HL-60/S4 treated with phorbol 12-myristate 13-acetate at 8.2 ng/mL for 4 days and 3 days (cell line): ENCODE results near the gene NDFIP1.

Experiments
- in situ Hi-C: fragments of 300-500 bp; cut with MboI; formaldehyde crosslinking; loops from 2 replicates; pipeline ENCODE4 v1.15.0; 2022; ENCODE audit warnings: low sequenced_read_pairs

Gene NDFIP1

DNA sequence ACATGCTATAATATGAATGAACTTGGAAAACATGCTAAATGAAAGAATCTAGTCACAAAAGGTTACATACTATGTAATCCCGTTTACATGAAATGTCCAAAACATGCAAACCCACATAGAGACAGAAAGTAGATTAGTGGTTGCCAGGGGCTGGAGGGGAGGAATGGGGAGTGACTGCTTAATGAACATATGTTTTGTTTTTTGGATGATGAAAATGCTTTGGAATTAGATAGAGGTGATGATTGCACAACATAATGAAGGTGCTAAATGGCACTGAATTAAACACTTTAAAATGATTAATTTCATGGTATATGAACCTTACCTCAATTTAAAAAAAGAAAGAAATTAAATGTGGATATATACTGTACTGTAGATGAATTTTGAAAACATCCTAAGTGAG lies 17.6 kb upstream of the NDFIP1 start:
- in situ Hi-C loops, result no loop called here

DNA sequence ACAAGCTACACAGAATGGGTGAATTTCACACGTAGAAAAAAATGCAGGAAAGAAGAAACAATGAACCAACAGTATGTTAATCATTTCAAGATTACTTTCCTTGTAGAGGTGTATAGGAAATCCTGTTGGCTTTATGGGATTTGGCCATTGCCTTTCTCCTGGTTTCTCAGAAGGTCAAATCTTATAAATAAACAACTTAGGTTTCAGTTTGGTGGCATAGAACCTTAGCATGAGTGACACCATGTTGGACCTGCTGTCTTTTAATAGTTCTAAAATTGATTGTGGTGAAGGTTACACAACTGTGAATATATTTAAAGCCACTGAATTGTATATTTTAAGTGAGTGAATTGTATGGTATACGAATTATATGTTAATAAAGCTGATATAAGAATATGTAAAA lies 16.7 kb upstream of the NDFIP1 start:
- in situ Hi-C loops, result no loop called here

DNA sequence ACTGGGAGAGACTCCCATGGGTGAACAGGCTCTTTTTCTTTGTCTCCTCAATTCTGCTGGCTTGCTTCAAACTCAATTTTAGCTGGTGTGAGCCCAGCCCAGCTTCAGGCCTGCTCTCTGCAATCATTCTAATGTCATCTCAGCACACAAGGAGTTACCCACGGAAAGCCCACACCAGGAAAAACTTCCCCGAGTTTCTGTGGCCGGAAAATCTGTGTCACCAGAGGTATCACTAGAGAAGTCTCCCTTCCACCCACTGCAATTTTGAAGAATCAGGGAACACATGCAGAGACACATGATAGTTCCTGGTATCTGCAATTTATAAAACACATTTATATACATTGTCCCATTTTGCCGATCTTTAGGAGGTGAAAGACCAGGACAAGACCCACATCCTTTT lies 13.5 kb upstream of the NDFIP1 start:
- in situ Hi-C loops, result no loop called here

DNA sequence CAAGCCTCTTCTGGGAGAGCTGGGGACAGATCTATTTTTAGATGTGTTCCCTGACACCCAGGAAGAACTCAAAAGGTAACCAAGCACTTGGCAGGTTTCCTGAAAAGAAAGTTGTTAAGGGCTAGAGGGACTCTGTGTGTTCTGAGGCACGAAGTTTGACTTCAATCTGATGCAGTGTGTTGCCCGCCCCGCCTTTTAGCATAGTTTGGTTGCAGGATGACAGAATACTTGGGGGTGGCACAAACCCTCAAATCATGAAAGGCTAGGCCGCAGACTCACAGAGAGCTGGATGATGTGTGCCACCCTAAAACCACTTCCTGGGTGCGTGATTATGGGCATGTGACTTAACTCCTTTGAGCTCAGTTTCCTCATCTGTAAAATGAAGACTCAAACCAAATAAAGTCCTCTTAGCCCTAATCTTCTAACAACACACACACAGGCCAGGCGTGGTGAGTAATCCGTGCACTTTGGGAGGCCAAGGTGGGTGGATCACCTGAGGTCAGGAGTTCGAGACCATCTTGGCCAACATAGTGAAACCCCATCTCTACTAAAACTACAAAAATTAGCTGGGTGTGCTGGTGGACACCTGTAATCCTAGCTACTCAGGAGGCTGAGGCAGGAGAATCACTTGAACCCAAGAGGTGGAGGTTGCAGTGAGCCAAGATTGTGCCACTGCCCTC lies 12.8 kb upstream of the NDFIP1 start:
- in situ Hi-C loops, result no loop called here

DNA sequence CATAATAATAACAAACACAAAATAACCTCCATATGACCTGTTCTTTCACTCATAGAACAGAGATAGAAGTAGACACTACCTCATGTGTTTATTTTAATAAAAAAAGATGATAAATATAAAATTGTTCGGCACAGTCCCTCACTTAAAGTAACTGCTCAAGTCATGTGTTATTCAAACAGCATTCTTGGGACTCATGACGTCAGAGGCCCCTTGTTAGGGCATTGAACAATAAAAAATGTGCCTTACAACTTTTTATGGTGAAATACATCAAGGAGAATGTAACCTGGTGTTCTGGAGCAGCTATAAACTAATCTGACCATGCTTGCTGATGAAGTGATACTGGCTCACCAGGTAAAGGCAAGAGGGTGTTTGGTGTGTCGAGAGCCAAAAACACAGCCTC lies 12.2 kb upstream of the NDFIP1 start:
- in situ Hi-C loops, result no loop called here

DNA sequence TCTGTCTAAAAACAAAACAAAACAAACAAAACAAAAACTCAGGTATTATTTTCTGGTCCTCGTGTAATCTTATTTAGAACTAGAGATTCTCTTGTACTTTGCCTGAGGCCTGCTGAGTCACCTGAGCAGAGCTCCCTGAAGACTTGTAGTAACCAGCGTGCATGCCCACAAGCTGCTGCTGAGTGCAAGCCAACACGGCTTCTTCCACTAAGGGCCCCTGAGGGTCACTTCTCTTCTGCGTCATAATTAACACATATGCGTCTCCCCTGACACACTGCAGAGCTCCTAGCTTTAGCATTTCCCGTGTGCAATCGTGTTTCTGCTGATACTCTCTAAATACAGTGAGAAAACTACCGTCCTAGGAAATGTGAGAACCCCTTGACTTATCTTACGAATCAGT lies 10.9 kb upstream of the NDFIP1 start:
- in situ Hi-C loops, result no loop called here

DNA sequence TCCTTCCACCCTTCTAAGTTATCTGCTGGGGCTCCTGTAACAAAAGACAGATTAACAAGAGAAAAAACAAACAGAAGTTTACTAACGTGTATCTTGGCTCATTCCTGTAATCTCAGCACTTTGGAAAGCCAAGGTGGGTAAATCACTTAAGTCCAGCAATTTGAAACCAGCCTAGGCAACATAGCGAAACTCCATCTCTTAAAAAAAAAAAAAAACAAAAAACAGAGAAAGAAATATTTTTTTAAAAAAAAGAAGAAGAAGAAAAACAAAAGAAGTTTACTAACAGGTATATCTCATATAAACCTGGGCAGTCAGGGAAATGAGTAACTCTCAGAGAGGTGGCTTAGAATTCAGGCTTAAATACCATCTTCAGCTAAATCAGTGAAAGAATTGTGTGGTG lies 10.3 kb upstream of the NDFIP1 start:
- in situ Hi-C loops, result no loop called here

DNA sequence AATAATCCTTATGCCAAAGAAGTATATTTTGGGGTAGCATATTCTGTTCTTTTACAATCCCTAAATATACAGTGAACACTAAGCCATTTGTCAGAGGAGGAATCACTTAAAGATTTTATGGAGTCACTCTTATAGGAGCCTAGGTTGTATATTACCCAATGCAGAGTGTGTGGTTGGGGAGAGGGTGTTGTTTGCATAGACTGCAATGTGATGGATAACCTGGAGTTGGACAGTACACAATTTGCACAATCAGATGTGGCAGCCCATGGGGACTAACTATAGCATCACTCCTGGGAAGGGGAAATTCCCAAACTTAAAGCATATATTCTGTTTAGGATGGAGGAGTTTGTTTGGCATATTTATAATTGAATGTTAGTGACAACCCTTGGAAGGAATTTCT lies 9.6 kb upstream of the NDFIP1 start:
- in situ Hi-C loops, result no loop called here

DNA sequence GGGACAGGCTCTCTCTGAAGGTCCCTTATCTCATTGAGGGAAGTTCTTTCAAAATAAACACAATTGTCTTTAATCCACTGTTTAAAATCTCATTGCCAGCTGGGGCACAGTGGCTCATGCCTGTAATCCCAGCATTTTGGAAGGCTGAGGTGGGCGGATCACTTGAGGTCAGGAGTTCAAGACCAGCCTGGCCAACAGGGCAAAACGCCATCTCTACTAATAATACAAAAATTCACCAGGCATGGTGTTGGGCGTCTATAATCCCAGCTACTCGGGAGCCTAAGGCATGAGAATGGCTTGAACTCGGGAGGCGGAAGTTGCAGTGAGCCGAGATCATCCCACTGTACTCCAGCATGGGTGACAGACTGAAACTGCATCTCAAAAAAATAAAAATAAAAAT lies 8.3 kb upstream of the NDFIP1 start:
- in situ Hi-C loops, result no loop called here

DNA sequence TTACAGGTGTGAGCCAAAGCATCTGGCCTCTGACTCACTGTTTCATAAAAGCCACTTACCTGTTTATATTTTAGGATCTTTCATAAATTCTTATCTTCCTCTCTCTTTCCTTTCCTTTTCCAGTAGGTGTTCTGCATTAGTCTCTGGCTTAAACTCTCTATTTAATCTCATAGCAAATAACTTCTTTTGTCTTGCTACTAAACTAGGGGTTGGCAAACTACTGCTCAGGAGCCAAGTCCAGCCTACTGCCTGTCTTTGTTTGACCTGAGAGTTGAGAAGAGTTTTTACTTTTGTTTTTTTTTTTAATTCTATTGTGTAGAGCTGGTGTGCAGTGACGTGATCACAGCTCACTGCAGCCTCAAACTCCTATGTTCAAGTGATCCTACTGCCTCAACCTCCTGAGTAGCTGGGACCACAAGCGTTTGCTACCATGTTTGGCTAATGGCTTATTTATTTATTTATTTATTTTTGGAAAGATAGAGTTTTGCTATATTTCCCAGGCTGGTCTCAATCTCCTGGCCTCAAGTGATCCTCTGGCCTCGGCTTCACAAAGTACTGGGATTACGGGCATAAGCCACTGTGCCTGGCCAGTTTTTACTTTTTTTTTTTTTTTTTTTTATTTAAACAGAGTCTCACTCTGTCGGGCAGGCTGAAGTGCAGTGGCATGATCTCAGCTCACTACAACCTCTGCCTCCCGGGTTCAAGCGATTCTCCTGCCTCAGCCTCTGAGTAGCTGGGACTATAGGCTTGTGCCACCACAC lies 5.4 kb upstream of the NDFIP1 start:
- in situ Hi-C loops, result no loop called here

DNA sequence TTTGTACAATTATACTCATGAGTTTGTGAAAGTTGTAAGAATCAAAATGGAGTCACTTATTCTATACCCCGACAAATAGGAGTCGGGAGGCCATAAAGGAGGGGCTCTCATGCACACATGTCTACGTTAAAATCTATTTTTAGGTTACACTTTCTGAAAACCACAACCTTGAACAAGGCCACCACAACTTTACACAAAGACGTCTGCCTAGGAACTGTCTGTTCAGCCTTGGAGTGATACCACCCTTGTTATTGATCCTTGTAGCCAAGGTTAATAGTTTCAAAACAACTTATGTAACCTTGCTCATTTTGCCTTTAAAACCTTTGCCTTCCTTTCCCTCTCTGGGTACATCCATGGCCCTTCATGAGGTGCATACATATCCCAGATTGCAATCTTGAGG lies 4.1 kb upstream of the NDFIP1 start:
- in situ Hi-C loops, result no loop called here

DNA sequence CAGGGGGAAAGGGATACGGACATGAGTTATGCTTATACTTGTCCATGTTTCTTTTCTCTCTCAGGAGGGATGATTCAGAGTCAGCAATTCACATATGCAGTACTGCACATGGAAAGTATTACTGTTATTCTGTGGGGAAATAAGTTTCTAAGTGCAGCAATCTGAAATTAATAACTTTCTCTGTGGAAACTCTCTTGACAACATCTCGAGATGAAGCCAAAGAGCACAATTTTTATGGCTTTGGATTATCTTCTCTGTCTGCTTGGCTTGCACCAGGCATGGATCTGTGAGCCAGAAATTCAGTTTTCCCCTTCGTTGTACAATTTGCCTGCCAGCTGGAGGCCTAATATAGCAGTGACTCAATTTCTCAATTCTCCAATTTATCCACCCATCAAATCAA lies 2.5 kb upstream of the NDFIP1 start:
- in situ Hi-C loops, result no loop called here

DNA sequence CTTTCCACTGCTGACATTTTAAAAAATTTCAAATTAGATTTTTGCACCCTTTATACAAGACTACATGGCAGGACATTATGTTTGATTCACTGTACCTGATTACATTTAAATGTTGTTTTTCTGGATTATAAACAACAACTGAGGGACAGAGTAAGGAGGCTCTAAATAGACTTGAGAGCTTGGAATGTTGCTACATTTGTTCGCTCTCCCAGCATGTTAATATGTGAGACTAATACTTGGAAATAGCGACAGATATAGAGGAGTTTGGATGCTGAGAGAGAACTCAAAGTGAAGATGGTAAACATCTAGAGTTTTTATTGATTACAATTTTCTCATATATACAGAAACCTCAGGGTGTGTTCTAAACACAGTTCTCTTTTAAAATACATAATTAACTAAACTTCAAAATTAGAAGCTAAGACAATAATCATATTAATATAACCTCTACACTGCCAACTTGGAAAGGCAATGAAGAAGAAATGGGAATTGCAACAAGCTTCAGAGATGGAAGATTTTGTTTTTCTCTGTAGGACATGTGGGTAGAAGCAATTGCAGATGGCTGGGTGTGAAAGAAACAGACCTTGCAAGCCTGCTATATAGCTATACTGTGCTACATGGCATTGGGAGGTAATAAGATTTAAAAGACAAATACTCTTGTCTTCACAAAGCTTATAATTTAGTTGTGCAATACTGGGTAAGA lies 1.4 kb upstream of the NDFIP1 start:
- in situ Hi-C loops, result no loop called here

DNA sequence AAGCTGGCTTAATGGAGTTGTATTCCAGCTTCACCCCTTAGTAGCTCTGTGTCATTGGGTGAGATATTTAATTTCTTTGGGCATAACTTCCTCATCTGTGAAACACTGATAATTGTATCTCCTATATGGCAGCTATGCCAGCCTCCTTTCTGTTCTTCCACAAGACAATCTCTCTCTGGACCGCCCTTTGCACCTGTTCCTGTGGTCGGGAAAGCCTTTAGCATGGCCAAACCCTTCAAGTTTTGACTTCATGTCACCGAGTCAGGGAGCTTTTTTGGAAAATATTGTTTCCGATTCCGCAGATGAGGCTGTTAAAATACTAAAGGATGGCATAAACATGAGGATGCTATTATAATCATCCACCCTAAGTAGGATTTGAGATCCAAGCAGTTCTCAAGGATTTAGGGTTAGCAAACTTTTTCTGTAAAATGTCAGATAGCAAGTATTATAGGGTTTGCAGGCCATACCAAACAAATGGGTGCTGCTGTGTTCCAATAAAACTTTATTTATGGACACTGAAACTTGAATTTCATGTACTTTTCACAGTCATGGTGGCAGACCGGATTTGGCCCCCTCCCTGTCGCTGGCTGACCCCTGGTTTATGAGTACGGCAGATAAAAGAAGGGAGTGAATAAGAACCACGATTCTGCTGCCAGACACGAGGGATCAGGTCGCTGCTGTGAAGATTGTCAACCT lies 695 bp upstream of the NDFIP1 start:
- in situ Hi-C loops, result no loop called here

DNA sequence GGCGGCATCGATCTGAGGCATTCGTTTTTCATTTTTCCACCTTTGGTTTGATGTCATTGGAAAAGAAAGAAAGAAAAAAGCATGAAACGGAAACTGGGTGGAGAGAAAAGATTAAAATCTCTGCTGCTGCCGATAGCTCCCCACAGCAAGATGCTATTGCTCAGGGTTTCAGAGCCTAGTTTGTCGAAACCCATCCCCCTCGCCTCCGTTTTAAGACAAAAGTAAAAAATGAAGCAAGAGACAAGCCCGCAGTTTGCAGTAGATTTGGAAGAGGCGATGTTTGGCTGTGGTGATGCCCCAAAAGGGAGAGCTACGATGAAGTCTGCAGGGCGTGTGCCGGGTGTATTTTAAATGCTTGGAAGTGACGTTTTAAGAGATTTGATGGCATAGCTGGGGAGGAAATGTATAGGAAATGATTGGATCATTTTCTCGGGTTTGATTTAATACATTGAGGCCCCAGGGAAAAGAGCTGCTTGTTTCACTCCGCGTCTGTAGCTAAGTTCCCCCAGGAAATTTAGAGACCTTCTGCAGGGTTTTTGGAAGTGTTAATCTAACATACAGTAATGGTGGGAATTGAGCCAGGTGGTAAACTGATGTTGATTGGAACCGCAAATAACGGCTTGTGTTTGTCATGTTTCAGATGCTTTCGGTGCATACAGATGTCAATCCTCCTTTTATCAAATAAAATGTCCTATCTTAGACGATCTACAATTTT lies 909 bp downstream of the NDFIP1 start:
- in situ Hi-C loops, result no loop called here

DNA sequence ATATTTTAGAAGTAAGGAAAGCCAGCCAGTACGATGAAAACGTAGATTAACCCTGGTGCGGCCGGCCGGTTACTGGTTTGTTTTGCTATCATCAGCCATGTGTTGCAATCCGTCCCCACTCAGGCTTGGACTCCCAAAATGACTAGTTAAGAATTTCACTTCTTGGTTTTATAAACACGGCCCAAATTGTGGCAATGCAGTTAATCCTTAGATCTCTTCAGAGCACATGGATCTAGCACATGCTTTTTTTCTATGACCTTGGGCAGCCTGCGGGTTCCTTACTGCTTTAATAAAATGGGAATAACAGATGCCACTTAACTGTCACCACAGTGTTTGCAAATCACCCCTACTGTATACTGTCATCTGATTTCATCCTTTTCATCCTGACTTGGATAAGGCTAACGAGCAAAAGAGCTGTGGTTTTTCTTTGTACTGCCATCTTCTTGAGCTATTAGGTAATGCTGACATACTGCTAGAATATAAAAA lies 1.5 kb downstream of the NDFIP1 start:
- in situ Hi-C loops, result no loop called here

DNA sequence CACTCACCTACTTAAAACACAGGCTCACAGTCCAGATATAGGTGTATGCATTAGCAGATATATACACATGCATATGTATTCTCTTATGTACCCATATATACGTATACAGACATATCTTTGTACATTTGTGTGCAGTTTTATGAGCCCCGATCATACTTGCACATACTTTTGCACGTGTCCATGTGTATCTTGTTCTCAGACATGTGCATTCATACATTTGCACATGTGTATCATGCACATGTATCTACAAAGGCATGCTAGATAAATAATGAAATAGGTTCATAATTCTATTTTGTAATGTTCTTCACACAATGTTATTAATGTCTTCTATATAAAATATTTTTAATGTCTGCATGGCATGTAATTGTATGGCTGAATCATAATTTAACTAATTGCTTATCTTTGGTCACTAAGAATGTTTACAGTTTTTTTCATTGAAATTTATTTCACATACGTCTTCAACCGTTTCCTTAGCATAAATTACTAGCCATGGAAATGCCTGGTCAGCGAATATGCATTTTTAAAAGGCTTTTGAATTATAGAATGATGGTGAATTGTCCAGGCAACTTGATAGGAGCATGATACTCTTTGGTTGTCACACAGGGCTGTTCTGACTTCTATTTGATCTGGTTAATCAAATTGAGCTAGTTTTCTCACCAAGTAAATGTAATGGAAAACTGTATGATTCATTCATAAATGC lies 2.6 kb downstream of the NDFIP1 start:
- in situ Hi-C loops, result no loop called here

DNA sequence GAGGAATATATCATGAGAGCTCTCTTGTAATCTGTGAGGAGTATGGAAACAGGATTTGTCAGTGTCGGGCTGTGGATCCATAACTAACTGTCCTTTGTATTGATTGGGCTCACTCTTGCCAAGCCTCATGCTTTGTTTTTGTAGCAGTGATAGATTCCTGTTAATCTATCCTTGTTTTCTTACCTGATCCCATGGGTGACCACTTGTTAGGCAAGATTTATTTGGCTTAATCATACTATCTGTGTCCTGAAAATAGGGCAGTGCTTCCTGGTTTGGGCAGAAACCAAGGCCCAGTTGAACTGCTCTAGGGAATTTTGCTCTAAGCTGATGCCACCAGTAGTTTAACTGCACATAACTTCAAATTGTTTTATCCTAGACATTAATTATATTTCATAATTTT lies 6.1 kb downstream of the NDFIP1 start:
- in situ Hi-C loops, result no loop called here

DNA sequence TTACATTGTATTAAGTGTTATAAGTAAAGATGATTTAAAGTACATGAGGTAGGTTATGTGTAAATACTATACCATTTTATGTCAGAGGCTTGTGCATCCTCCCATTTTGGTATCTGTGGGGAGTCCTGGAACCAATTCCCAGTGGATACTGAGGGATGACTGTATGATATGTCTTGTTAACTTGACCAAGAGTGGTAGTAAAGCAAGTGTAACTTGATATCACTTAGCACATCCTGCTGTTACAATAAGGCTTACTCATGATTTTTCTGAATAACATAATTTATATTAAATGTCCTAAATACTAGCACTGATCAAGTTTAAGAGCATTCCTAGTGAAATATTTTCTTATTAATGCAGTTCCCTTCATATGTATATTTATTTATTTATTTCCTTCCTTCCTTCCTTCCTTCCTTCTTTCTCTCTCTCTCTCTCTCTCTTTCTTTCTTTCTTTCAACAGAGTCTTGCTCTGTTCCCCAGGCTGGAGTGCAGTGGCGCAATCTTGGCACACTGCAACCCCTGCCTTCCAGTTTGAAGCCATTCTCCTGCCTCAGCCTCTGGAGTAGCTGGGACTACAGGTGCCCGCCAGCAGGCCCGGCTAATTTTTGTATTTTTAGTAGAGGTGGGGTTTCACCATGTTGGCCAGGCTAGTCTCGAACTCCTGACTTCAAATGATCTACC lies 7.5 kb downstream of the NDFIP1 start:
- in situ Hi-C loops, result no loop called here
